ENCODE results near the gene BLID. TPM values are rescaled to one million over a fixed set of nuclear protein-coding genes. Genes with fewer than 3 reads are reported as not detected.

BLID gene
- polyA plus RNA-seq, 1 donor from 2014 or later = not detected

DNA sequence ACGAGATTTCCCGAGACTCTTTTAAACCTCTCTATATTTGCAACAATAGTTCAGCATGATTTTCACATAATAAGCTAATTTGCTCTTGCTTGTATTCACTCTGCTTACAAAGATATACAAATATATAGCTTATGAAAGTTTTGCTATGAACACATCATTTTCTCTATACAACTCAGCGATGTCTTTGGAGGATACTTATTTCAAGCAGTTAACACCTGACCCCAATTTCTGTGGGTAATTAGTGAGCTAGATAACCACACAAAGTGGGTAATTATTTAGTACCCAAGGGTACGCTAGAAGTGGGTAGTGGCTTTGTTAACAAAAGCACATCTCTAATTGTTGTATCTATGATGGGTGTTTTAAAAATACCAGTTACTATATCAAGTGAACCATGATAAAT, 12.3 kb downstream of the BLID start:
- Histone ChIP-seq H3K9ac (ENCODE audit: low read length) (no peak overlapping the region), H3K9me2 (ENCODE audit: insufficient read depth, low read length) (no peaks in the 10 kb centered on the region), H3K27ac (ENCODE audit: low read length) (peak overlapping the region; percentile 99), H3K36me3 (ENCODE audit: insufficient read depth, low read length) (no peaks in the 10 kb centered on the region), H4K20me1 (ENCODE audit: insufficient read depth) (no peaks in the 10 kb centered on the region), H3K79me2 (replicated peaks; ENCODE audit: insufficient read depth, low read length) (peaks cover 28% of the 10 kb centered on the region), H3K4me2 (ENCODE audit: low read length) (no peak overlapping the region), H3K9me3 (ENCODE audit: low read length) (no peaks in the 10 kb centered on the region), H3K4me3 (ENCODE audit: low read length) (no peak overlapping the region), H3K27me3 (ENCODE audit: insufficient read depth, low read depth, low read length) (no peaks in the 10 kb centered on the region), H2AFZ (ENCODE audit: low read depth, low read length) (no peak overlapping the region), H3F3A (ENCODE audit: insufficient read depth, low read length, poor library complexity, severe bottlenecking) (no peaks in the 10 kb centered on the region)
- TF ChIP-seq EZH2 (IDR thresholded peaks at IDR 0.05; ENCODE audit: borderline replicate concordance, insufficient read depth, low read length, poor library complexity, severe bottlenecking) = no peak
- TF ChIP-seq, protein P1, sequence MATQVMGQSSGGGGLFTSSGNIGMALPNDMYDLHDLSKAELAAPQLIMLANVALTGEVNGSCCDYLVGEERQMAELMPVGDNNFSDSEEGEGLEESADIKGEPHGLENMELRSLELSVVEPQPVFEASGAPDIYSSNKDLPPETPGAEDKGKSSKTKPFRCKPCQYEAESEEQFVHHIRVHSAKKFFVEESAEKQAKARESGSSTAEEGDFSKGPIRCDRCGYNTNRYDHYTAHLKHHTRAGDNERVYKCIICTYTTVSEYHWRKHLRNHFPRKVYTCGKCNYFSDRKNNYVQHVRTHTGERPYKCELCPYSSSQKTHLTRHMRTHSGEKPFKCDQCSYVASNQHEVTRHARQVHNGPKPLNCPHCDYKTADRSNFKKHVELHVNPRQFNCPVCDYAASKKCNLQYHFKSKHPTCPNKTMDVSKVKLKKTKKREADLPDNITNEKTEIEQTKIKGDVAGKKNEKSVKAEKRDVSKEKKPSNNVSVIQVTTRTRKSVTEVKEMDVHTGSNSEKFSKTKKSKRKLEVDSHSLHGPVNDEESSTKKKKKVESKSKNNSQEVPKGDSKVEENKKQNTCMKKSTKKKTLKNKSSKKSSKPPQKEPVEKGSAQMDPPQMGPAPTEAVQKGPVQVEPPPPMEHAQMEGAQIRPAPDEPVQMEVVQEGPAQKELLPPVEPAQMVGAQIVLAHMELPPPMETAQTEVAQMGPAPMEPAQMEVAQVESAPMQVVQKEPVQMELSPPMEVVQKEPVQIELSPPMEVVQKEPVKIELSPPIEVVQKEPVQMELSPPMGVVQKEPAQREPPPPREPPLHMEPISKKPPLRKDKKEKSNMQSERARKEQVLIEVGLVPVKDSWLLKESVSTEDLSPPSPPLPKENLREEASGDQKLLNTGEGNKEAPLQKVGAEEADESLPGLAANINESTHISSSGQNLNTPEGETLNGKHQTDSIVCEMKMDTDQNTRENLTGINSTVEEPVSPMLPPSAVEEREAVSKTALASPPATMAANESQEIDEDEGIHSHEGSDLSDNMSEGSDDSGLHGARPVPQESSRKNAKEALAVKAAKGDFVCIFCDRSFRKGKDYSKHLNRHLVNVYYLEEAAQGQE (IDR thresholded peaks at IDR 0.05; ENCODE audit: borderline replicate concordance) = no peak
- TF ChIP-seq POLR2AphosphoS5 (IDR thresholded peaks at IDR 0.05) = no peak
- TF ChIP-seq SMC3 (conservative IDR thresholded peaks at IDR 0.05; ENCODE audit: poor library complexity) = no peak
- no peak for TF ChIP-seq CTCF (IDR thresholded peaks at IDR 0.05; ENCODE audit: poor library complexity, severe bottlenecking)
- no peak for TF ChIP-seq TAF1 (IDR thresholded peaks at IDR 0.05; ENCODE audit: low read depth)
- TF ChIP-seq RAD21 (conservative IDR thresholded peaks at IDR 0.05) = no peak
- TF ChIP-seq MXI1 (conservative IDR thresholded peaks at IDR 0.05; ENCODE audit: poor library complexity, severe bottlenecking) = no peak
- no peak for TF ChIP-seq EP300 (conservative IDR thresholded peaks at IDR 0.05; ENCODE audit: poor library complexity, severe bottlenecking)

GRCh38 chr11:122103321-122103720, 12.7 kb downstream of the BLID start:
- TF ChIP-seq MXI1 (conservative IDR thresholded peaks at IDR 0.05; ENCODE audit: poor library complexity, severe bottlenecking) (no peak), RAD21 (conservative IDR thresholded peaks at IDR 0.05) (no peak), POLR2AphosphoS5 (IDR thresholded peaks at IDR 0.05) (no peak), EP300 (conservative IDR thresholded peaks at IDR 0.05; ENCODE audit: poor library complexity, severe bottlenecking) (no peak), CTCF (IDR thresholded peaks at IDR 0.05; ENCODE audit: poor library complexity, severe bottlenecking) (no peak), SMC3 (conservative IDR thresholded peaks at IDR 0.05; ENCODE audit: poor library complexity) (no peak), TAF1 (IDR thresholded peaks at IDR 0.05; ENCODE audit: low read depth) (no peak), EZH2 (IDR thresholded peaks at IDR 0.05; ENCODE audit: borderline replicate concordance, insufficient read depth, low read length, poor library complexity, severe bottlenecking) (no peak)
- TF ChIP-seq, protein P1 (IDR thresholded peaks at IDR 0.05; ENCODE audit: borderline replicate concordance) = no peak
- Histone ChIP-seq H3K79me2 (replicated peaks; ENCODE audit: insufficient read depth, low read length) (peaks cover 32% of the 10 kb centered on the region), H3K36me3 (ENCODE audit: insufficient read depth, low read length) (no peaks in the 10 kb centered on the region), H4K20me1 (ENCODE audit: insufficient read depth) (no peaks in the 10 kb centered on the region), H3K9me3 (ENCODE audit: low read length) (no peaks in the 10 kb centered on the region), H3K27me3 (ENCODE audit: insufficient read depth, low read depth, low read length) (no peaks in the 10 kb centered on the region), H2AFZ (ENCODE audit: low read depth, low read length) (no peak overlapping the region), H3K27ac (ENCODE audit: low read length) (peak overlapping the region; percentile 99), H3K9ac (ENCODE audit: low read length) (peak overlapping the region; percentile 93), H3F3A (ENCODE audit: insufficient read depth, low read length, poor library complexity, severe bottlenecking) (no peaks in the 10 kb centered on the region), H3K4me2 (ENCODE audit: low read length) (no peak overlapping the region), H3K9me2 (ENCODE audit: insufficient read depth, low read length) (no peaks in the 10 kb centered on the region), H3K4me3 (ENCODE audit: low read length) (no peak overlapping the region)

Data from neural cell (in vitro differentiated cells).